Neural cell (in vitro differentiated cells): ENCODE measurements around the gene KCTD3. TPM values are rescaled to one million over a fixed set of nuclear protein-coding genes. Genes with fewer than 3 reads are reported as not detected.

Experiments
- H2AFZ ChIP-seq: fragments of 200-600, 300-800 bp; sonication (generic), shearing (Covaris generic); 2 replicates; pipeline ENCODE4 v1.6.0; 2014; ENCODE audit warnings: low read depth, mild to moderate bottlenecking, antibody characterized with exemption, low read length, moderate library complexity
- H3F3A ChIP-seq: fragments of 200-600 bp; shearing (Covaris generic); 2 replicates; pipeline ENCODE4 v1.6.1; 2016; ENCODE audit warnings: mild to moderate bottlenecking, moderate library complexity, mixed read lengths, antibody characterized with exemption, low read length; ENCODE audit not compliant: insufficient read depth, poor library complexity, severe bottlenecking
- H3K27ac ChIP-seq: fragments of 200-600, 300-800 bp; sonication (generic), shearing (Covaris generic); 2 replicates; pipeline ENCODE4 v1.5.1; 2014; ENCODE audit warnings: mild to moderate bottlenecking, low read length, moderate library complexity
- H3K27me3 ChIP-seq: fragments of 300-800, 200-600 bp; sonication (generic), shearing (Covaris generic); 2 replicates; pipeline ENCODE4 v1.6.0; 2014; ENCODE audit warnings: mild to moderate bottlenecking, low read depth, low read length, moderate library complexity; ENCODE audit not compliant: insufficient read depth
- H3K36me3 ChIP-seq: fragments of 300-800, 200-600 bp; sonication (generic), shearing (Covaris generic); 2 replicates; pipeline ENCODE4 v1.5.1; 2014; ENCODE audit warnings: mild to moderate bottlenecking, antibody characterized with exemption, low read length, moderate library complexity; ENCODE audit not compliant: insufficient read depth
- H3K4me2 ChIP-seq: fragments of 300-800, 200-600 bp; sonication (generic), shearing (Covaris generic); 2 replicates; pipeline ENCODE4 v1.6.0; 2014; ENCODE audit warnings: mild to moderate bottlenecking, low read length
- H3K4me3 ChIP-seq: fragments of 300-800, 200-600 bp; sonication (generic), shearing (Covaris generic); 2 replicates; pipeline ENCODE4 v1.5.1; 2014; ENCODE audit warnings: mild to moderate bottlenecking, low read length, moderate library complexity
- H3K79me2 ChIP-seq: fragments of 200-600 bp; shearing (Covaris generic); replicated peaks from 2 replicates; pipeline ENCODE4 v1.6.0; 2014; ENCODE audit warnings: mild to moderate bottlenecking, low read length, moderate library complexity; ENCODE audit not compliant: insufficient read depth
- H3K9ac ChIP-seq: fragments of 300-800, 200-600 bp; sonication (generic), shearing (Covaris generic); 2 replicates; pipeline ENCODE4 v1.6.1; 2016; ENCODE audit warnings: mild to moderate bottlenecking, low read length, mixed read lengths
- H3K9me2 ChIP-seq: fragments of 200-600 bp; shearing (Covaris generic); 2 replicates; pipeline ENCODE4 v1.6.1; 2016; ENCODE audit warnings: mild to moderate bottlenecking, low read length, mixed read lengths; ENCODE audit not compliant: insufficient read depth
- H3K9me3 ChIP-seq: fragments of 200-600, 300-800 bp; sonication (generic), shearing (Covaris generic); 2 replicates; pipeline ENCODE4 v1.6.1; 2016; ENCODE audit warnings: mild to moderate bottlenecking, mixed run types, low read length, moderate library complexity, mixed read lengths
- H4K20me1 ChIP-seq: fragments of 200-600 bp; shearing (Covaris generic); 2 replicates; pipeline ENCODE4 v1.6.1; 2016; ENCODE audit warnings: mild to moderate bottlenecking, mixed run types; ENCODE audit not compliant: insufficient read depth
- EP300 ChIP-seq: fragments of 450-650 bp; conservative IDR thresholded peaks from 2 replicates; pipeline ENCODE4 v1.6.1; 2014; ENCODE audit warnings: antibody characterized with exemption, mild to moderate bottlenecking, moderate library complexity; ENCODE audit not compliant: poor library complexity, severe bottlenecking
- EZH2 ChIP-seq: fragments of 200-600, 300-800 bp; shearing (Covaris generic), sonication (generic); IDR thresholded peaks from 2 replicates; pipeline ENCODE4 v1.6.1; 2014; ENCODE audit warnings: antibody characterized with exemption, low read length, borderline replicate concordance, mild to moderate bottlenecking; ENCODE audit not compliant: insufficient read depth, poor library complexity, severe bottlenecking
- MXI1 ChIP-seq: fragments of 450-650 bp; conservative IDR thresholded peaks from 2 replicates; pipeline ENCODE4 v1.6.1; 2014; ENCODE audit warnings: antibody characterized with exemption, mild to moderate bottlenecking; ENCODE audit not compliant: poor library complexity, severe bottlenecking
- POLR2AphosphoS5 ChIP-seq: IDR thresholded peaks from 2 replicates; pipeline ENCODE4 v1.6.1; 2012
- RAD21 ChIP-seq: fragments of 450-650 bp; conservative IDR thresholded peaks from 2 replicates; pipeline ENCODE4 v1.6.1; 2014; ENCODE audit warnings: antibody characterized with exemption, mild to moderate bottlenecking, moderate library complexity
- SMC3 ChIP-seq: fragments of 450-650 bp; conservative IDR thresholded peaks from 2 replicates; pipeline ENCODE4 v1.6.1; 2014; ENCODE audit warnings: antibody characterized with exemption, mild to moderate bottlenecking, moderate library complexity; ENCODE audit not compliant: poor library complexity
- TAF1 ChIP-seq: IDR thresholded peaks from 2 replicates; pipeline ENCODE4 v1.6.1; 2012; ENCODE audit warnings: low read depth
- polyA plus RNA-seq: library from polyadenylated mRNA; depleted of rRNA; stranded (reverse); fragments of >200 nt; gene quantifications from 2 replicates; pipeline ENCODE4 v1.2.3, GENCODE V29; 2014
- TF ChIP-seq, protein P1 (sequence below): fragments of 450-650 bp; IDR thresholded peaks from 2 replicates; pipeline ENCODE4 v1.5.1; 2014; ENCODE audit warnings: antibody characterized with exemption, mild to moderate bottlenecking, moderate library complexity; ENCODE audit not compliant: poor library complexity, severe bottlenecking
- TF ChIP-seq, protein P2 (sequence below): IDR thresholded peaks from 2 replicates; pipeline ENCODE4 v1.6.1; 2012; ENCODE audit warnings: borderline replicate concordance

The KCTD3 gene
- polyA plus RNA-seq, 1 donor from 2014 or later = 82.9 TPM

- Histone ChIP-seq H3K36me3 (peaks cover 8% of the 10 kb centered on the region), H3K27ac (no peak overlapping the region), H4K20me1 (no peaks in the 10 kb centered on the region), H3K4me3 (no peak overlapping the region), H2AFZ (no peak overlapping the region), H3K27me3 (no peaks in the 10 kb centered on the region), H3K79me2 (no peaks in the 10 kb centered on the region), H3K9ac (no peak overlapping the region), H3K4me2 (no peak overlapping the region), H3K9me2 (no peaks in the 10 kb centered on the region), H3F3A (no peaks in the 10 kb centered on the region), H3K9me3 (no peaks in the 10 kb centered on the region)
- TF ChIP-seq, protein P1, sequence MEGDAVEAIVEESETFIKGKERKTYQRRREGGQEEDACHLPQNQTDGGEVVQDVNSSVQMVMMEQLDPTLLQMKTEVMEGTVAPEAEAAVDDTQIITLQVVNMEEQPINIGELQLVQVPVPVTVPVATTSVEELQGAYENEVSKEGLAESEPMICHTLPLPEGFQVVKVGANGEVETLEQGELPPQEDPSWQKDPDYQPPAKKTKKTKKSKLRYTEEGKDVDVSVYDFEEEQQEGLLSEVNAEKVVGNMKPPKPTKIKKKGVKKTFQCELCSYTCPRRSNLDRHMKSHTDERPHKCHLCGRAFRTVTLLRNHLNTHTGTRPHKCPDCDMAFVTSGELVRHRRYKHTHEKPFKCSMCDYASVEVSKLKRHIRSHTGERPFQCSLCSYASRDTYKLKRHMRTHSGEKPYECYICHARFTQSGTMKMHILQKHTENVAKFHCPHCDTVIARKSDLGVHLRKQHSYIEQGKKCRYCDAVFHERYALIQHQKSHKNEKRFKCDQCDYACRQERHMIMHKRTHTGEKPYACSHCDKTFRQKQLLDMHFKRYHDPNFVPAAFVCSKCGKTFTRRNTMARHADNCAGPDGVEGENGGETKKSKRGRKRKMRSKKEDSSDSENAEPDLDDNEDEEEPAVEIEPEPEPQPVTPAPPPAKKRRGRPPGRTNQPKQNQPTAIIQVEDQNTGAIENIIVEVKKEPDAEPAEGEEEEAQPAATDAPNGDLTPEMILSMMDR = no peak
- TF ChIP-seq, protein P2, sequence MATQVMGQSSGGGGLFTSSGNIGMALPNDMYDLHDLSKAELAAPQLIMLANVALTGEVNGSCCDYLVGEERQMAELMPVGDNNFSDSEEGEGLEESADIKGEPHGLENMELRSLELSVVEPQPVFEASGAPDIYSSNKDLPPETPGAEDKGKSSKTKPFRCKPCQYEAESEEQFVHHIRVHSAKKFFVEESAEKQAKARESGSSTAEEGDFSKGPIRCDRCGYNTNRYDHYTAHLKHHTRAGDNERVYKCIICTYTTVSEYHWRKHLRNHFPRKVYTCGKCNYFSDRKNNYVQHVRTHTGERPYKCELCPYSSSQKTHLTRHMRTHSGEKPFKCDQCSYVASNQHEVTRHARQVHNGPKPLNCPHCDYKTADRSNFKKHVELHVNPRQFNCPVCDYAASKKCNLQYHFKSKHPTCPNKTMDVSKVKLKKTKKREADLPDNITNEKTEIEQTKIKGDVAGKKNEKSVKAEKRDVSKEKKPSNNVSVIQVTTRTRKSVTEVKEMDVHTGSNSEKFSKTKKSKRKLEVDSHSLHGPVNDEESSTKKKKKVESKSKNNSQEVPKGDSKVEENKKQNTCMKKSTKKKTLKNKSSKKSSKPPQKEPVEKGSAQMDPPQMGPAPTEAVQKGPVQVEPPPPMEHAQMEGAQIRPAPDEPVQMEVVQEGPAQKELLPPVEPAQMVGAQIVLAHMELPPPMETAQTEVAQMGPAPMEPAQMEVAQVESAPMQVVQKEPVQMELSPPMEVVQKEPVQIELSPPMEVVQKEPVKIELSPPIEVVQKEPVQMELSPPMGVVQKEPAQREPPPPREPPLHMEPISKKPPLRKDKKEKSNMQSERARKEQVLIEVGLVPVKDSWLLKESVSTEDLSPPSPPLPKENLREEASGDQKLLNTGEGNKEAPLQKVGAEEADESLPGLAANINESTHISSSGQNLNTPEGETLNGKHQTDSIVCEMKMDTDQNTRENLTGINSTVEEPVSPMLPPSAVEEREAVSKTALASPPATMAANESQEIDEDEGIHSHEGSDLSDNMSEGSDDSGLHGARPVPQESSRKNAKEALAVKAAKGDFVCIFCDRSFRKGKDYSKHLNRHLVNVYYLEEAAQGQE = no peak
- TF ChIP-seq EP300 (no peak), POLR2AphosphoS5 (no peak), TAF1 (no peak), EZH2 (no peak), MXI1 (no peak), SMC3 (no peak), RAD21 (no peak)
Measured at GRCh38 chr1:215607412-215607811, 40.3 kb downstream of the KCTD3 start.

DNA sequence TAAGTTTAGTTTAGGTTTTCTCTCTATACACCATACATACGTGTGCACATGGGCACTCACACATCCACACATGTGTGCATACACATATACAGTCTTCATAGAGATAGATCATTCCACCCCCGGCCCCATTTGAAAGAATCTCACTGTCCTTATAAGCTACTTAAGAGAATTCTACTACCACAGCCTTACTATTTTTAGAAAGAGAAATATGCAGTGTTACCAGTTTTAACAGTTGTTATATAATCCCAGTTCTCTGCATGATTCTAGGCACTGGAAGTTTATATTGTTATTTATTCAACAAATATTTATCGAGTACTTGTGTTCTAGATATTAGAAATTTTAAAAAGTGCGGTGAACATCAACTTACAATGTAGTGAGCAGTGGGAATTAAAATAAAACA, 41.5 kb downstream of the KCTD3 start:
- Histone ChIP-seq H3K27me3 (no peaks in the 10 kb centered on the region), H3K4me3 (no peak overlapping the region), H2AFZ (no peak overlapping the region), H3K27ac (no peak overlapping the region), H3K79me2 (no peaks in the 10 kb centered on the region), H3K9me2 (no peaks in the 10 kb centered on the region), H3K4me2 (no peak overlapping the region), H4K20me1 (no peaks in the 10 kb centered on the region), H3K36me3 (peaks cover 21% of the 10 kb centered on the region), H3K9ac (no peak overlapping the region), H3K9me3 (no peaks in the 10 kb centered on the region), H3F3A (no peaks in the 10 kb centered on the region)
- no peak for TF ChIP-seq RAD21
- no peak for TF ChIP-seq EZH2
- TF ChIP-seq, protein P1 = no peak
- TF ChIP-seq POLR2AphosphoS5 = no peak
